Measurements from ENCODE around the gene GM2A.

GM2A gene

GRCh38 chr5:151312756-151313324 is 59.9 kb downstream of the GM2A start:
- TF ChIP-seq GATA3 (IDR thresholded peaks at IDR 0.05; ENCODE audit: low read depth, low read length) (no peak), GATA2 (IDR thresholded peaks at IDR 0.05; ENCODE audit: low read depth, low read length) (no peak)

- TF ChIP-seq GATA3 (IDR thresholded peaks at IDR 0.05; ENCODE audit: low read depth, low read length) = no peak
- TF ChIP-seq GATA2 (IDR thresholded peaks at IDR 0.05; ENCODE audit: low read depth, low read length) = no peak
Measured at GRCh38 chr5:151313357-151313756, 60.4 kb downstream of the GM2A start.

GRCh38 chr5:151315998-151316597 is 63.1 kb downstream of the GM2A start:
- TF ChIP-seq GATA2 (IDR thresholded peaks at IDR 0.05; ENCODE audit: low read depth, low read length) (no peak), GATA3 (IDR thresholded peaks at IDR 0.05; ENCODE audit: low read depth, low read length) (no peak)

GRCh38 chr5:151317871-151318270 is 64.9 kb downstream of the GM2A start:
- TF ChIP-seq GATA3 (IDR thresholded peaks at IDR 0.05; ENCODE audit: low read depth, low read length) = no peak
- TF ChIP-seq GATA2 (IDR thresholded peaks at IDR 0.05; ENCODE audit: low read depth, low read length) = no peak

GRCh38 chr5:151318850-151319732 is 66.1 kb downstream of the GM2A start:
- TF ChIP-seq GATA2 (IDR thresholded peaks at IDR 0.05; ENCODE audit: low read depth, low read length) (no peak), GATA3 (IDR thresholded peaks at IDR 0.05; ENCODE audit: low read depth, low read length) (no peak)
